K562 (cell line): Measurements from ENCODE around the gene NCAPD2. TPM values are rescaled to one million over a fixed set of nuclear protein-coding genes. Genes with fewer than 3 reads are reported as not detected.
A peak's percentile ranks its signal among the peaks of the same experiment; 100 is the strongest.

Source experiments
- ATAC-seq: fragments of 200-7000 bp; cut with Tn5 transposase; 3 replicates; pipeline ENCODE4 v1.9.1; 2020; ENCODE audit warnings: moderate library complexity
- BruUV-seq: library from RNA; stranded (reverse); fragments of 400-500 nt; replicated peaks from 2 replicates; lab custom pipeline; 2021; lab: Mats Ljungman, UMichigan
- CTCF ChIA-PET: fragments of 300-600 bp; formaldehyde crosslinking; extraction: SDS; loops from one replicate; lab custom pipeline; 2021; ENCODE audit warnings: low intra/inter-chr PET ratio; lab: Yijun Ruan, JAX
- POLR2A ChIA-PET: fragments of 300-600, 350-650 bp; sonication (Branson Sonifier 250); formaldehyde crosslinking; extraction: SDS; loops from one replicate; lab custom pipeline; 2021; ENCODE audit warnings: antibody characterized with exemption, inconsistent platforms; lab: Yijun Ruan, JAX
- DNase-seq, 4 experiments: peaks; one replicate each; pipeline versions ENCODE4 v3.0.0 to v3.0.0-alpha.2; 2011 to 2018; ENCODE audit warnings: low spot score in 3 of 4, mixed read lengths in 3 of 4; ENCODE audit errors: extremely low read depth in 1 of 4
- FAIRE-seq: peaks from 2 replicates; lab custom pipeline; 2011; peaks lifted over from hg19 to GRCh38; lab: Jason Lieb, UNC
- H2AFZ ChIP-seq: 2 replicates; pipeline ENCODE4 v1.6.0; 2011; ENCODE audit warnings: low read depth, low read length, control low read depth, inconsistent platforms
- H3K27ac ChIP-seq: fragments of 200-600 bp; 3 replicates; pipeline ENCODE4 v1.8.0; 2011; ENCODE audit warnings: low read depth, mild to moderate bottlenecking, control low read depth, inconsistent platforms, low read length, moderate library complexity, mixed read lengths; ENCODE audit errors: extremely low read depth
- H3K27me3 ChIP-seq, 2 experiments: fragments of 300-600 bp in 1 of 2; 2 replicates in 1 of 2; 3 replicates in 1 of 2; pipeline versions ENCODE4 v1.6.0 to v1.8.0; 2011; ENCODE audit warnings: inconsistent platforms in 2 of 2, low read length in 2 of 2, mild to moderate bottlenecking in 1 of 2, mixed read lengths in 1 of 2, moderate library complexity in 1 of 2; ENCODE audit not compliant: control insufficient read depth in 2 of 2, insufficient read depth in 2 of 2
- H3K36me3 ChIP-seq: fragments of 300-600 bp; 3 replicates; pipeline ENCODE4 v1.8.0; 2011; ENCODE audit warnings: mild to moderate bottlenecking, low read length, inconsistent platforms; ENCODE audit not compliant: control insufficient read depth, insufficient read depth
- H3K4me1 ChIP-seq, 2 experiments: fragments of 200-600 bp in 1 of 2; replicated peaks in 1 of 2; 2 replicates in 1 of 2; 3 replicates in 1 of 2; pipeline versions ENCODE4 v1.5.1 to v1.8.0; 2011; ENCODE audit warnings: inconsistent platforms in 2 of 2, low read length in 2 of 2, mild to moderate bottlenecking in 1 of 2, mixed read lengths in 1 of 2, moderate library complexity in 1 of 2; ENCODE audit not compliant: control insufficient read depth in 2 of 2, insufficient read depth in 2 of 2
- H3K4me2 ChIP-seq: 2 replicates; pipeline ENCODE4 v1.6.1; 2011; ENCODE audit warnings: low read length, control low read depth, inconsistent platforms, mixed read lengths; ENCODE audit not compliant: insufficient read depth
- H3K4me3 ChIP-seq: fragments of 200-600 bp; sonication (generic), shearing (Covaris generic); 2 replicates; pipeline ENCODE4 v1.5.1; 2016; ENCODE audit warnings: control low read depth, inconsistent platforms
- H3K79me2 ChIP-seq: fragments of 200-600 bp; 3 replicates; pipeline ENCODE4 v1.8.0; 2011; ENCODE audit warnings: low read length, inconsistent platforms; ENCODE audit not compliant: control insufficient read depth, insufficient read depth
- H3K9ac ChIP-seq, 2 experiments: 2 replicates each; pipeline versions ENCODE4 v1.6.0 to v1.6.1; 2011; ENCODE audit warnings: low read depth in 2 of 2, low read length in 2 of 2, control low read depth in 1 of 2, inconsistent platforms in 1 of 2, mild to moderate bottlenecking in 1 of 2, mixed read lengths in 1 of 2; ENCODE audit not compliant: insufficient read depth in 1 of 2
- H3K9me1 ChIP-seq: one replicate; pipeline ENCODE4 v1.6.0; 2011; ENCODE audit warnings: inconsistent platforms, mild to moderate bottlenecking, low read length, moderate library complexity; ENCODE audit not compliant: control insufficient read depth, insufficient read depth
- H3K9me3 ChIP-seq: replicated peaks from 2 replicates; pipeline ENCODE4 v1.5.1; 2011; ENCODE audit warnings: low read depth, low read length, inconsistent platforms; ENCODE audit not compliant: control insufficient read depth, insufficient read depth
- H4K20me1 ChIP-seq: replicated peaks from 2 replicates; pipeline ENCODE4 v1.6.1; 2011; ENCODE audit warnings: low read length, inconsistent platforms, mixed read lengths; ENCODE audit not compliant: control insufficient read depth, insufficient read depth
- CHD4 ChIP-seq: fragments of 200-600 bp; sonication (generic); IDR thresholded peaks from 3 replicates; pipeline ENCODE4 v1.6.1; 2012; ENCODE audit warnings: low read depth, mild to moderate bottlenecking, mixed read lengths, low read length, inconsistent platforms; ENCODE audit not compliant: insufficient read depth, insufficient replicate concordance, poor library complexity, severe bottlenecking
- PHF8 ChIP-seq: fragments of 200-600 bp; sonication (generic); IDR thresholded peaks from 2 replicates; pipeline ENCODE4 v1.6.1; 2012; ENCODE audit warnings: mixed run types, mild to moderate bottlenecking, inconsistent platforms, low read length, moderate library complexity, borderline replicate concordance
- TFE3 ChIP-seq: fragments of 450-650 bp; formaldehyde crosslinking; IDR thresholded peaks from 2 replicates; pipeline ENCODE4 v1.4.0; 2020; ENCODE audit warnings: mild to moderate bottlenecking, mixed read lengths
- ZNF175 ChIP-seq: fragments of 200-800 bp; sonication (Bioruptor generic); IDR thresholded peaks from 2 replicates; pipeline ENCODE4 v1.6.1; 2016; ENCODE audit warnings: low read depth, mild to moderate bottlenecking, missing genetic modification characterization, missing compliant biosample characterization
- ZNF592 ChIP-seq: fragments of 450-650 bp; IDR thresholded peaks from 2 replicates; pipeline ENCODE4 v1.6.1; 2017; ENCODE audit warnings: antibody characterized with exemption, mild to moderate bottlenecking
- WGBS: fragments of 100-300 bp; shearing (Covaris generic); methylation state at CpG from one replicate; pipeline ENCODE4 v1.1.6; 2016; ENCODE audit warnings: low coverage, mixed read lengths; ENCODE audit not compliant: insufficient coverage; ENCODE audit errors: missing lambda C conversion rate; 5-methylcytosine and 5-hydroxymethylcytosine counted together
- in situ Hi-C: fragments of 300-500 bp; cut with MboI; formaldehyde crosslinking; loops from 4 replicates; pipeline ENCODE4 v1.15.0; 2018; ENCODE audit warnings: inconsistent platforms, mixed read lengths
- intact Hi-C: fragments of 100-400 bp; cut with micrococcal nuclease; formaldehyde crosslinking; loops from 2 replicates; pipeline ENCODE4 v1.14.2; 2022
- polyA plus RNA-seq, 8 experiments: library from polyadenylated mRNA; depleted of rRNA in 4 of 8; stranded (reverse) in 5 of 8; unstranded in 3 of 8; fragments of >200 nt; fragmentation: Nextera tagmentation in 2 of 8; fragmentation: Illumina TruSeq in 1 of 8; extraction: Ambion mirVana in 2 of 8; extraction: Trizol in 1 of 8; gene quantifications; 2 replicates each; pipeline versions ENCODE4 v1.2.1 to v1.2.3, GENCODE V29; 2011 to 2014; ENCODE audit warnings: inconsistent platforms in 1 of 8, missing spikeins in 1 of 8
- total RNA-seq, 7 experiments: library from RNA; depleted of rRNA in 6 of 7; stranded (reverse); fragments of >200 nt in 6 of 7; fragmentation: Illumina TruSeq in 2 of 7; extraction: Trizol in 2 of 7; gene quantifications; 2 replicates each; pipeline versions ENCODE4 v1.2.1 to v1.2.3, GENCODE V29; 2011 to 2021; ENCODE audit warnings: low replicate concordance in 1 of 7
- TF ChIP-seq, protein P1 (sequence below): sonication (generic); formaldehyde crosslinking; IDR thresholded peaks from 2 replicates; pipeline ENCODE4 v1.8.1; 2023; ENCODE audit warnings: missing genetic modification reagents, mild to moderate bottlenecking, borderline replicate concordance
- TF ChIP-seq, protein P2 (sequence below): sonication (generic); formaldehyde crosslinking; IDR thresholded peaks from 2 replicates; pipeline ENCODE4 v1.8.1; 2023; ENCODE audit warnings: mild to moderate bottlenecking, missing genetic modification reagents

Gene NCAPD2
- total and polyA plus RNA-seq, 9 of the 15 experiments (the other 6 are each of a cell fraction or from before 2014, with no cell fraction given): 16.9 to 93.7 (median 68.3) TPM

DNA sequence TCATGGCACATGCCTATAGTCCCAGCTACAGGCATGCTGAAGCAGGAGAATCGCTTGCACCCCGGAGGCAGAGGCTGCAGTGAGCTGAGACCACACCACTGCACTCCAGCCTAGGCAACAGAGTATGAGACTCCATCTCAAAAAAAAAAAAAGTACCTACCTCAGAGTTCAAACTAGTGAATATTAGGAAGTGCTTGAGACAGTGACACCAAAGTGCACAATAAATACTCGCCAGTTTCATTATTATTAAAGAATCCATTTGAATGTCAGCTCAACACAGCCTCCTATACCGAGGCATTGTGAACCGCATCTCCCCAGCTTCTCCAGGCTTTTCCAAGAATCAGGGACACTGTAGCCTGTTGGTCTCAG lies 45.4 kb downstream of the NCAPD2 start:
- no peak for FAIRE-seq
- Histone ChIP-seq H3K9me1 (no peaks in the 10 kb centered on the region), H3K27ac (peak overlapping the region; percentile 52; the same call in 1 of the 3 replicates), H3K79me2 (peaks cover 39% of the 10 kb centered on the region), H3K9ac (peak overlapping the region in 1 of 2 experiments; percentile 89; a peak in 2 of 4 replicates), H3K27me3 (no peaks in the 10 kb centered on the region), H3K4me3 (no peak overlapping the region), H4K20me1 (peaks cover 38% of the 10 kb centered on the region), H3K9me3 (no peaks in the 10 kb centered on the region), H3K4me1 (peaks cover 55 to 74% of the 10 kb centered on the region in 2 experiments), H2AFZ (no peak overlapping the region), H3K4me2 (peak overlapping the region; percentile 80), H3K36me3 (peaks cover 43% of the 10 kb centered on the region)
- in situ Hi-C loops: no loop called here
- intact Hi-C loops: loop anchor here (2.0 to 10.0 kb wide), 2 partner anchors 116 to 214 kb away; no protein-coding TSS in a partner anchor
- WGBS: 28% methylated on average over 5 of the region's 5 CpGs
- ATAC-seq: no peak
- peak in 1 of 4 experiments; percentile 35 for DNase-seq
- BruUV-seq: no TSS peak
- POLR2A ChIA-PET: interaction anchor here (0.7 to 2.4 kb wide), 6 partner anchors 9 to 150 kb away, joined by 3 to 10 read pairs (median 4); no protein-coding TSS in a partner anchor
- CTCF ChIA-PET: no interaction called here
- TF ChIP-seq CHD4 (no peak), ZNF592 (no peak), TFE3 (CRISPR knock-in tag) (no peak), PHF8 (no peak), ZNF175 (CRISPR knock-in tag) (no peak)
- TF ChIP-seq, protein P1, sequence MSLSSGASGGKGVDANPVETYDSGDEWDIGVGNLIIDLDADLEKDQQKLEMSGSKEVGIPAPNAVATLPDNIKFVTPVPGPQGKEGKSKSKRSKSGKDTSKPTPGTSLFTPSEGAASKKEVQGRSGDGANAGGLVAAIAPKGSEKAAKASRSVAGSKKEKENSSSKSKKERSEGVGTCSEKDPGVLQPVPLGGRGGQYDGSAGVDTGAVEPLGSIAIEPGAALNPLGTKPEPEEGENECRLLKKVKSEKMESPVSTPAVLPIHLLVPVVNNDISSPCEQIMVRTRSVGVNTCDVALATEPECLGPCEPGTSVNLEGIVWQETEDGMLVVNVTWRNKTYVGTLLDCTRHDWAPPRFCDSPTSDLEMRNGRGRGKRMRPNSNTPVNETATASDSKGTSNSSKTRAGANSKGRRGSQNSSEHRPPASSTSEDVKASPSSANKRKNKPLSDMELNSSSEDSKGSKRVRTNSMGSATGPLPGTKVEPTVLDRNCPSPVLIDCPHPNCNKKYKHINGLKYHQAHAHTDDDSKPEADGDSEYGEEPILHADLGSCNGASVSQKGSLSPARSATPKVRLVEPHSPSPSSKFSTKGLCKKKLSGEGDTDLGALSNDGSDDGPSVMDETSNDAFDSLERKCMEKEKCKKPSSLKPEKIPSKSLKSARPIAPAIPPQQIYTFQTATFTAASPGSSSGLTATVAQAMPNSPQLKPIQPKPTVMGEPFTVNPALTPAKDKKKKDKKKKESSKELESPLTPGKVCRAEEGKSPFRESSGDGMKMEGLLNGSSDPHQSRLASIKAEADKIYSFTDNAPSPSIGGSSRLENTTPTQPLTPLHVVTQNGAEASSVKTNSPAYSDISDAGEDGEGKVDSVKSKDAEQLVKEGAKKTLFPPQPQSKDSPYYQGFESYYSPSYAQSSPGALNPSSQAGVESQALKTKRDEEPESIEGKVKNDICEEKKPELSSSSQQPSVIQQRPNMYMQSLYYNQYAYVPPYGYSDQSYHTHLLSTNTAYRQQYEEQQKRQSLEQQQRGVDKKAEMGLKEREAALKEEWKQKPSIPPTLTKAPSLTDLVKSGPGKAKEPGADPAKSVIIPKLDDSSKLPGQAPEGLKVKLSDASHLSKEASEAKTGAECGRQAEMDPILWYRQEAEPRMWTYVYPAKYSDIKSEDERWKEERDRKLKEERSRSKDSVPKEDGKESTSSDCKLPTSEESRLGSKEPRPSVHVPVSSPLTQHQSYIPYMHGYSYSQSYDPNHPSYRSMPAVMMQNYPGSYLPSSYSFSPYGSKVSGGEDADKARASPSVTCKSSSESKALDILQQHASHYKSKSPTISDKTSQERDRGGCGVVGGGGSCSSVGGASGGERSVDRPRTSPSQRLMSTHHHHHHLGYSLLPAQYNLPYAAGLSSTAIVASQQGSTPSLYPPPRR (CRISPR knock-in tag): no peak
- TF ChIP-seq, protein P2, sequence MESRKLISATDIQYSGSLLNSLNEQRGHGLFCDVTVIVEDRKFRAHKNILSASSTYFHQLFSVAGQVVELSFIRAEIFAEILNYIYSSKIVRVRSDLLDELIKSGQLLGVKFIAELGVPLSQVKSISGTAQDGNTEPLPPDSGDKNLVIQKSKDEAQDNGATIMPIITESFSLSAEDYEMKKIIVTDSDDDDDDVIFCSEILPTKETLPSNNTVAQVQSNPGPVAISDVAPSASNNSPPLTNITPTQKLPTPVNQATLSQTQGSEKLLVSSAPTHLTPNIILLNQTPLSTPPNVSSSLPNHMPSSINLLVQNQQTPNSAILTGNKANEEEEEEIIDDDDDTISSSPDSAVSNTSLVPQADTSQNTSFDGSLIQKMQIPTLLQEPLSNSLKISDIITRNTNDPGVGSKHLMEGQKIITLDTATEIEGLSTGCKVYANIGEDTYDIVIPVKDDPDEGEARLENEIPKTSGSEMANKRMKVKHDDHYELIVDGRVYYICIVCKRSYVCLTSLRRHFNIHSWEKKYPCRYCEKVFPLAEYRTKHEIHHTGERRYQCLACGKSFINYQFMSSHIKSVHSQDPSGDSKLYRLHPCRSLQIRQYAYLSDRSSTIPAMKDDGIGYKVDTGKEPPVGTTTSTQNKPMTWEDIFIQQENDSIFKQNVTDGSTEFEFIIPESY: no peak
